GM18870 (cell line): Measurements from ENCODE around the gene GIMD1.
"Not testable (repeated sequence)": the region's sequence is repeated elsewhere in the genome, so short reads cannot be mapped to it uniquely, and the experiment has no call there.

Experiments used
- ATAC-seq: cut with Tn5 transposase; IDR thresholded peaks from one replicate; pipeline ENCODE4 v1.9.1; 2021; ENCODE audit warnings: moderate library complexity; ENCODE audit not compliant: unreplicated experiment

The GIMD1 gene

DNA sequence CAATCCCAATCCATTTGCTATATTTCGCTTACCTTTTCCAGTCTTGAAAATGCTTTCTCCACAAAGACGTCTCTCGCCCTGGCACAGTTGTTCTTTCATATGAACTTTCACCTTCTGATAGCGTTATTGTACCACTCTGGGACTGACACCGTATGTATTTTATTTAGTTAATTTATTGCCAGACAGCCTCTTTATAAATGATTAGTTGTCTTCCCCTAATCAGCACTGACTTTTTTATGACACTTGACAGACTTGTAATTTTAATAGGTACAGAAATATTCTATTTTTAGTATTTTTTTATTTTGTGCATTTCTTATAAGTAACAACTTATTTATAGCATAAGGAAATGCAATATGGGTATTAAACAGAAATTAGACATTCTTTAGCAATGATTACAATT, at the start of gene GIMD1:
TSS of gene GIMD1 (minus strand) at position 101 of the 400 bp plus-strand sequence. CDS start 1,343 bp downstream, outside the sequence.
- no peak for ATAC-seq

DNA sequence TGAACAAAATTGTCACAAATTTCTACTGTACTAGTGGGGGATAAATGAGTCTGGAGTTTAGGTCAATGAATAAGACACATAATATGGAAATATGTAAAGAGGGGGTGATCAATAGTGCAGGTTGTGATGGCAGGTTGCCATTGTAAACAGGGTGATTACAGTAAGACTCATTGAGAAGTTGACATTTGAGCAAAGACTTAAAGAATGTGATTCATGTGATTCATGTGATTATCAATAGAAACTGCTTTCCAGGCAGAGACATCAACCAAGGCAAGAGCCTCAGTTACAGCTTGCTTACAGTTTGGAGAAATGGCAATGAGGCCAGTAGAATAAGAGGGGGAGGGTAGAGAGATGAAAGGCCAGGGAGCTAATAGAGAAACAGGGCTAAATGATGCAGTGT, 45.8 kb upstream of the GIMD1 start:
- ATAC-seq = no peak

DNA sequence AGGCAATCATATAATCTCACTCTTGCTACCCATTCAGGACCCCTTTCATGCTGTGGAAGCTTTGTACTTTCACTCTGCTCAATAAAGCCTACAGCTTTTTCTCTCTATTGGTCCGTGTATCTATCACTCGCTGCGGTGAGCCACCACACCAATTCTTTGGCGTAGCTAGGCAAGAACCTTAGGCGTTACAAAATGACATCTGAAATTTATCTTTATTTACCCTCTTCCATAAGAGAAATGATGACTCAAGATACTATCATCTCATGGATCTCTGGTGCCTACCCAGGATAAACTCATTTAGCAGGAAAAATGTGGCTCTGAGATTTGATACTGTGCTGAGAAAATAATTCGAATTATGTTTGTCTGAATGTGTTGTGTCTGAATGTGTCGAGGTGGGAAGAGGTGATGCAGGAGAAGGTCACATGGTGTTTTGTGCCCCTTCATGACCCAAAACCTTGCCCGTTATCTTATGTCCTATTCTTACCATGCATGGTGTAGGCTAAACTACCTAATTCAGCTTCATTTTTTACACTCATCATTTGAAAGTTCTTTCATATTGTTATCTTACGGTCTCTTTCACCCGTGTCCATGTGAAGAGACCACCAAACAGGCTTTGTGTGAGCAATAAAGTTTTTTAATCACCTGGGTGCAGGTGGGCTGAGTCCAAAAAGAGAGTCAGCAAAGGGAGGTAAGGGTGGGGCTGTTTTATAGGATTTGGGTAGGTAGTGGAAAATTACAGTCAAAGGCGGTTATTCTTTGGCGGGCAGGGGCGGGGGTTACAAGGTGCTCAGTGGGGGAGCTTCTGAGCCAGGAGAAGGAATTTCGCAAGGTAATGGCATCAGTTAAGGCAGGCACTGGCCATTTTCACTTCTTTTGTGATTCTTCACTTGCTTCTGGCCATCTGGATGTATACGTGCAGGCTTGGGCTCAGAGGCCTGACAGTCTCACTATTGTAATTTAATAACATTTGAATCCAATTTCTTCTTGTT, 41.6 kb upstream of the GIMD1 start:
- ATAC-seq = no peak

DNA sequence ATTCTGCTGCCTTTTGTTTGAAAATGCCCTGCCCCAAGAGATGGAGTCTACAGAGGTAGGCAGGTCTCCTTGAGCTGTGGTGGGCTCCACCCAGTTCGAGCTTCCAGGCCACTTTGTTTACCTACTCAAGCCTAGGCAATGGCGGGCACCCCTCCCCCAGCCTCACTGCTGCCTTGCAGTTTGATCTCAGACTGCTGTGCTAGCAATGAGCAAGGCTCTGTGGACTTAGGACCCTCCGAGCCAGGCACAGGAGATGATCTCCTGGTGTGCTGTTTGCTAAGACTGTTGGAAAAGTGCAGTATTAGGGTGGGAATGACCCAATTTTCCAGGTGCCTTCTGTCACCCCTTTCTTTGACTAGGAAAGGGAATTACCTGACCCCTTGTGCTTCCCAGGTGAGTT, 39.4 kb upstream of the GIMD1 start:
- ATAC-seq = not testable (repeated sequence)

DNA sequence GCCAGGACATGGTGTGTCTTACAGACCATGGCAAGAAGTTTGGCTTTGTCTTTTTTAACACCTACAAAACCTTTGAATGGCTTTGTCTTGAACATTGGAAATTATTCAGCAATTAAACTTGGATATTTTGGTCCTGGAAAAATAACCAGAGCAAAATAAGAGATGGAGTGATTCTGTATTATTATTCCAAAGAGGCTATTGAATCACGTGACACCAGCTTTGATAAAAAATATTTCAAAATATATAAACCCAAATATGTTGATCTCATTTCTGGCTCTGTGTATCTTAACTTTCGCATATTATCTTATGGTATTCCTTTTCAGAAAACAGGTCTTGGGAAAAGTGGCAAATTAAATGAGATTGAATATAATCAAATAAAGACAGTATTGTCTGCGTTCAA, 32.6 kb upstream of the GIMD1 start:
- no peak for ATAC-seq

DNA sequence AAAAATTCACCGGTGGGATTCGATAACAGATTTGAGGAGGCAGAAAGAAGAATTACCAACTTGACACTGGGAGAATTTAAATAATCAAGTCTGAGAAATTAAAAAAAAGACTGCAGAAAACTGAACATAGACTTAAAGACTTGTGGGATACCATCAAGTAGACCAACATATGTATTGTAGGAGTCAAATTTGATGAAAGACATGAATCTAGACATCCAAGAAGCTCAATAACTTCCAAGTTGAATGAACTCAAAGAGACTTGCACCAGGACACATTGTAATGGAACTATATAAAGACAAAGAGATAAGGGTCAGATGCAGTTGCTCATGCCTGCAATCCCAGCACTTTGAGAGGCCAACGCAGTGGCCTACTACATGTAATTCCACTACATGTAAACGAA, 30.3 kb upstream of the GIMD1 start:
- not testable (repeated sequence) for ATAC-seq

DNA sequence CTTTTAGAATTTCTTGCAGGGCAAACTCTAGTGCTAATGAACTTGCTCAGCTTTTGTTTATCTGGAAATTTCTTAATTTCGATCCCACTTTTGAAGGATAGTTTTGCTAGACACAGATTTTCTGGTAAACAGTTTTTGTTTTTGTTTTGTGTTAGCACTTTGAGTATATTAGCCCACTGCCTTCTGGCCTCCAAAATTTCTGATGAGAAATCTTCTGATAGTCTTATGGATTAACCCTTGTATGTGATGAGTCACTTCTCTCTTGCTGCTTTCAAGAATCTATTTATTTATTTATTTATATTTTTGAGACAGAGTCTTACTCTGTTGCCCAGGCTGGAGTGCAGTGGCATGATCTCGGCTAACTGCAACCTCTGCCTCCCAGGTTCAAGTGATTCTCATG, 27.0 kb upstream of the GIMD1 start:
- ATAC-seq = no peak

DNA sequence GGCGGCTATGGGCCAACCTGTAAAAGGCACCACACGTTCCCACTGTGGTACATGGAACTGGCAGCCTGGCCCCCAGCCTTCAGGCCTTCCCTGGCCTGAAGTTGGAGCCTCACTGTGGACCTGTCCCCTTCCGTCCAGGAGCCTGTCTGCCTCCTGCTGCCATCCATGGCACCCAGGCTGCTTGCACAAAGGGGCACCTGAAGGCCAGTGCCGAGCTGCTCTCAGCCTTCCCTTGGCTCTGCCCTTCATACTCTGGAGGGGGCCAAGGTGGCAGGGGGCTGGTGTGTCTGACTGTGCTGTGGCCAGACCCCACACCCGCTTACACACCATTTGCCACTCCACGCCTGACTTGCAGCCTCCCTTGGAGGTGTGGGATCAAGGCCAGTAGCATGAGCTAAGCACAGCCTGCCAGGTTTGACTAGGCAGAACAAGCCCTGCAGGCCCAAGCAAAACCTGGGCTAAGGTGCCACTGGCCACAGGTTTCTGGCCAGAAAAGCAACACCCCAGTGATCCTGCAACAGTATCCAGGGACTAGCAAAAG, 17.3 kb upstream of the GIMD1 start:
- no peak for ATAC-seq

DNA sequence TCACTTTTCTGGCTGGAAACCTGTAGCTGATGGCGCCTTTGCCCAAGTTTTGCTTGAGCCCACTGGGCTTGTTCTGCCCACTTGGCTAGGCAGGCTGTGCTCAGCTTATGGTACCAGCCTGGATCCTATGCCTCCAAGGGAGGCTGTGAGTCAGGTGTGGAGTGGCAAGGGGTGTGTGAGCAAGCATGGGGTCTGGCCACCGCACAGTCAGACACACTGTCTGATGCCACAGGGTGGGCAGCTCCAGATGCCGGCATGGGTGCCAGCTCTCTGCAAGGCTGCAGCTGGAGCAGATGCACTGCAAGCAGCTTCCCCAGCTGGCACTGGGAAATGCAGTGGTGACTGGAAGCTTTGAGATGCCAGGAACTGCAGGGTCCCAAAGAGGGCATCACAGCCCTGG, 16.3 kb upstream of the GIMD1 start:
- no peak for ATAC-seq

DNA sequence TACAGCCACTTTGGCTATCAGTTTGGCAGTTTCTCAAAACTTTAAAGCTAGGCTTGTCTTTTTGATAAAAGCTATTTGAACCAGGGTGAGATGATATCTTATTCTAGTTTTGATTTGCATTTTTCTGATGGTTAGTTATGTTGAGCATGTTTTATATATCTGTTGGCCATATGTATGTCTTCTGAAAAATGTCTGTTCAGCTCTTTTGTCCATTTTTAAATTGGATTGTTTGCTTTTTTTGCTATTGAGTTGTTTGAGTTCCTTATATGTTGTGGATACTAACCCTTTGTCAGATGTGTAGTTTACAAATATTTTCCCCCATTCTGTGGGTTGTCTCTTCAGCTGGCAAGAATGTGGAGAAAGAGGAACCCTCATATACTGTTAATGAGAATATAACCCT, 11.6 kb upstream of the GIMD1 start:
- ATAC-seq = no peak

DNA sequence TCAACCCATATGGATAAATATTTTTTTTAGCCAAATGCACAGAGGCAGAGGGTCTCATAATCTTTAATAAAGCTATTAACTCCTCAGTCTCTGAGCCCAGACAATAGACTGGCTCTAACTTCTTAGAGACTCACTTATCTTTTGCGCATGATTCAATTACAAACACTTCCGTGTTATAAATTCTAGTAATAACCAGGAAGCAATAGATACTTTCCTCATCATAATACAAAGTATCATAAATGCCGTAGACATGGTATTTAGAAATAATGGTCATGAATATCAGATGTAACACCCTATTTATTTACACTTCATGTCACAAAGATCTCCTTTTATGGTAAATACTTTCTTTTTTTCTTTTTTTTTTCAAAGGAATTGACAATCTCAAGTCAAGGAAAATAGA, 4.4 kb upstream of the GIMD1 start:
- ATAC-seq = no peak

DNA sequence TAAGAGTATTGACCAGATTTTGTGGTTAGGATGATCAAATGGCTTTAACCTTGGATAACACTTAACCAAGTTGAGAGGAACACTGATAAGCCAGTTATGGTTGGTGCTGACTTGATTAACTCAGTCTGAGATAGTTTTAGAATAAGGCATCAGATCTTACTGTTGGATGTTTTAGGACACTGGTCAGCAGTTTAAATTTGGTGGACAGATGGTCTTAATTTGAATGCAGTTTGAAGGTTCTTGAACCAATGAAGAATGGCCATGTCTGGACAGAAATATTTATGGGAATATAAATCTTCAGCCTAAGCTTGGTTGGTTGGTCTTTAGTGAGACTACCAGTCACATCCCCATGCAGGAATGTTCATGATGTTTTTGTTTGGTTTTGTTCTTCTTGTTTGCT, 2.6 kb upstream of the GIMD1 start:
- ATAC-seq = no peak

DNA sequence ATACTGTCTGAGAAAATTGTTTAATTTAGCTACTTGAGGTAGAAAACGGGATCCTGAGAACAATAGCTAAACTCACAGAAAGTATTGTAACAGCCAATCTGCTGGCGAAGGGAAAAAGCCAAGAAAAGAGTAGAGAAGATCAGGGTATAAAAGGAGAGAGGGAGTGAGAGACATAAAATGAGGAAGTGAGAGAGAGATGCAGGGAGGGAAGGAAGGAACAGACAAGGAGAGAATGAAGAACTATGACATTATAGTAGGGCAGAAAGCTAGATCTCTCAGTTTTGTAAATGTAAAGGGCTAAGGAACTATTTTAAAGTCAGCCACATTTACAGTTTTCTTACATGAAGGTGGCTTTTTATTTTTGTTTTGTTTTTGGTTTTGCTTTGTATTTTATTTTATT, 1.6 kb upstream of the GIMD1 start:
- ATAC-seq = no peak

DNA sequence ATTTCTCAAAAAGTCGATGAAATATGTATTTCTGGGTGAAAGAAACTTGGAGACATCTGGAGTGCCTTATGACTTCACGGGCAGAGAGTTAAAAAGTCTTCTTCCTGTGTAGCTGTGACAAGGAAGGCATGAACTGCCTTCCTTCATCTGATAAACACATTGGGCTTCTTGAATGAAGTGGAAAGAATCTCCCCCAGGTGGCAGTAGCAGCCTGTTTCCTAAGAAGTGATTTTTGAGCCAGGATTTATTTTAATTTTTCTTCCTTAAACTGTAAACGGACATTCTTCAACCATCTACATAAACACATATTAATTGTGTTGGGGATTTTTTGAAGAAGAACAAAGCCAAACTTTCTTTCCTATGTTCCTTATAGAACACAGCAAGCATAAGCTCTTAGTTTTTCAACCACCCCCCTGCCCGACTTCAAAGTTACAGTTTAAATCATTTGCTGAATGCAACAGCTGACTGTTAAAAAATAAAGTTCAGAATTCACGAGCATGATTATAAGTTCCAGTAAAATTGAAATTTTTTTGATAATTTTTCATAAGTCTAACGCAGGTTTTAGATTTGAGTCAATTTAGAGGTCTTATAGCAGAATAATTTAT, 980 bp upstream of the GIMD1 start:
- no peak for ATAC-seq

DNA sequence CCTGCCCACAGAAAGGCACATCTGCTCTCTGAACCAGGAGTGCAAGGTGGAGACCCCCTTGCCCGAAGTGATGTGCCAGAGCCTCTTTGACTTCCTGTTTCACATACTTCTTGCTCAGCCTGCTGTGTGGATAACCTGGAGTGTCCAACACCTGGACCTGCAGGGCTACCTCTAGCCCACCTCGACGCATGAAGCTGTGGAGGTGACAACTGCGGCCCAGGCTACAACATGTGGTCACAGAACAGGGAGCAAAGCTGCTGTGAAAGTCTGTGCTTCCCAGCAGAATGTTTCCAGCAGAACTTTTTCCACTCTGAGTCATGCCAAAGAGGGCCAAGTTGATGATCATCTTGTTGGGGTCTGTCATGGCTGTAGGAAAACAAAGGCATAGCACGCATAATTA, 1.5 kb downstream of the GIMD1 start:
- ATAC-seq = no peak

DNA sequence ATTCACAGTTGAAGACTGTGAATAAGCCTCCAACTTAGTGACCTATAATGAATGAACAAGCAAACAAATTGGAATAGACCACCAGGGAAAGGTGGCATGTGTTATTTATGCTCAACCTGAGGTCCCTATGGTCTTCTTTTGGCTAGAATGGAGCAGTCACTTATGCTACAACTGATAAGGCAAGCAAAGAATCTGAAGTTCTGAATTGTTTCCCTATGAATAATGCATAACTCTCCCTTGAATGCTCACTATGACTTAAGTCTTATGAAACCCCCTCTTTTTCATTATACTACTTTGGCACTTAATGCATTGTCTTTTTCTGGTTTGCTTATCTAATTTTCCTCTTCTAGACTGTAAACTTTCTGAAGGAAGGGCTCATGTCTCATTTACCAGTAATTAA, 2.6 kb downstream of the GIMD1 start:
- no peak for ATAC-seq

DNA sequence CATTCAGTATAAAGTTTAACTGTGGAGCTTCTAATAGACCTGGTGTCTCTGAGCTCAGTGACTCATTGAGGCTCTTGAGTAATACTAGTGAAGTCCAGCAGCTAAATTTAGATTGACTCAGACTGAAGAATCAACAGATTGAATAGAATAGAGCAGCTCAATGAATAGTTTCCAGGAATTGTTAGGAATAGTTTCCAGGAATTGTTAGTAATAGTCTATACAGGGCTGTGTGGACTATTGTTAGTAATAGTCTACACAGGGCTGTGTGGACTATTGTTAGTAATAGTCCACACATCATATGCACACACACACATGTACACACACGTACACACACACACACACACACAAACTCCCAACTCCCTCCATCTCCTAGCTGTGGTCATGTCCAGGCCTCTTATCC, 3.0 kb downstream of the GIMD1 start:
- no peak for ATAC-seq

DNA sequence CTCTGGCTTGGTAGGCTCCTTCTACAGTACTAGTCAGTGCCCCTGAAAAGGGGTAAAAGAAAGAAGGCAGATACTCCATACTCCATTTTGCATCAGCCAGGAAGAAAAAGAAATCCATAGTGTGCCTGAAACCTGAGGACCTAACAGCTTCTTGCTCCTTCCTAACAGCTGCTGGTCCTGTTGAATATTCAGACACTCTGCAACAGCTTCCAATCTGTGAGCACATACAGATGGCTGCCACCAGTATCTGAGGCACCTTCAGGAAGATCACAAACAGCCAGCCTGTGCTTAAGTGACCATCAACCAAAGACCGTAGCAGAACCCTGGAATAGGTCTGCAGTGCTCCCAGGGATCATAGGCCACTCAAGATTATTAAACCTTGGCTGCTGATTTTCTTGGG, 4.3 kb downstream of the GIMD1 start:
- ATAC-seq = no peak

DNA sequence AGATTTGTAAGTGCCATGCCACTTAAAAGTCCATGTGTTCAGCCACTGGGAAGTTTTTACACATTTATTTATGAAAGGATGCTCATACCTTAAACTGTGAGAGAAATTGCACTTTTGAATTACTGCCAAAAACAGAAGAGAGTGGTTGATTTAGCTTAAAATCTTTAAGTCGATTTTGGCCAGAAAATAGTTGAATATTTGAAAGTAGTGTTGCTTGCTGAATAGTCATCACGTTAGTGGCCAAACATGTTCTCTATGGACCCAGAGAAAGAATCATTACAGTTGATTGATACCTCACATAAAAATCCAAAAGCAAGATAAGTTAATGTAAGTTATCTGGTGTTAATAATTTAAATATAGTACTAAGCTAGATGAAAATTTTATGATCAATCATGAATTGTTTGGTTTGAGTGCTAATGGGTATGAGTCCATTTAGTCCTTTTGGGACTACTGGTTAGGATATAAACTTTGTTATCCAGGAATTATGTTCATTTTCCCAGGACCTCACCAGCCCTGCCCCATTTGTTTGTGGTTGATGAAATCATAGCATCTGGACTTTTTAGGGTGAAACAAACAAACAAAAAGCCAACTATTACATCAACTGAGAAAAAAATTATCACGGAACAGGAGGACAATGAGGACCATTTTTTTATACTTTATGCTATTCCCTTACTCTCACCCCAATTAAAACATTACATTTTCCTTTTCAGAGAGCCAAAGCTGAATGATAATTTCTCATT, 6.3 kb downstream of the GIMD1 start:
- no peak for ATAC-seq

DNA sequence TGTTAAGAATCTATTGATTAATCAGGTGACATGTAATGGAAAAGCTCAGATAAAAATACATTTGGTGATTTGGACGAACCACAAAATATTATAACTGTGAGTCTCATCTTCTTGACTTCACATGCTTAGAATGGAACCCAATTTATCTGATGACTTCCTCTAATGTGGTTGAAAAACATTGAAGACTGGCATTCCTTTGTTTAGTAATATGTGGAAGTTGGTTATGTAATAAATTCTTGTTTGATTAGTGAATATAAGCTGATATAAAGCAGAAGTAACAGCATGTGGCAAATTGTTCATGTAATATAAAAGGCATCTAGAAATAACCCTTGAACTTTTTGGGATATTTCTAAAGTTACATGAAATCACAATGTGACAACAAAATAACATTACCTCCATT, 9.7 kb downstream of the GIMD1 start:
- ATAC-seq = no peak

DNA sequence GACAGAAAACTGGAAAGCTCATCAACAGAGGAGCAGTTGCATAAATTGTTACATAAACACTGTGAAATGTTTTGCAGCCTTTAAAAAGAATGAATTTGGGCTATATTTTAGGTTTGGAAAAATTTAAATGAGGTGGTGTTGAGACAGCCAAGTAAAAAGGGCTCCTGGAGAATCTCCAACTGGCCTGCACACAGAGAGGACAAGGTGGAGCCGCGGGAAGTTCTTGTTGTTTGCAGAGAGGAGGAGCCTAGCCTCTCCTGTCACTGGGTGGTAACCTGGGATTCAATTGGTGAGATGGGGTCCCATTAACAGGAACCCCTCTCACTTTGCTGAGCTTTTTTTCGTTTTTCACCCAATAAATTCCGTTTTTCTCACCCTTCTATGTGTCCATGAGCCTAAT, 13.4 kb downstream of the GIMD1 start:
- no peak for ATAC-seq
